Measurements from ENCODE around the gene GALNT9.

DNA sequence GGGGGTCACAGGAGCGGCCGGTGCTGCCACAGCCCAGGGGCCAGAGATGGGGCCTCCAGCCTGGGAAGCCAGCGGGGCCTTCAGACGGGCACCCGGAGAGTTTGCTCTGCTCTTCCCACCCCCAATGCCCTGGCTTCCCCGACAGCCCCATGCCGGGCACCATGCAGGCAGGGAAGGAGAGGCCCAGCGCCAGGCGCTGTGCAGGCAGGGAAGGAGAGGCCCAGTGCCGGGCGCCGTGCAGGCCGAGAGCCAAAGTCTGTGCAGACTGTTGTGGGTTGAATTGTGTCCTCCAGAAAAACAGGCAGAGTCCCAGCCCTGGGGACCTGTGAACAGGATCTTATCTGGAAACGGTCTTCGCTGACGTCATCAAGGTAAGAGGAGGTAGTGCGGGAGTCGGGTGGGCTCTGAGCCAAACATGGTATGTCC lies 34.3 kb downstream of the GALNT9 start:
- no peak for TF ChIP-seq POLR2AphosphoS5 (IDR thresholded peaks at IDR 0.05)
- TF ChIP-seq POLR2A (IDR thresholded peaks at IDR 0.05) = no peak
- TF ChIP-seq CTCF (IDR thresholded peaks at IDR 0.05) = no peak

Measured in sigmoid colon (tissue), 4 donors.